ENCODE measurements around the gene RAPGEF4. TPM values are rescaled to one million over a fixed set of nuclear protein-coding genes. Genes with fewer than 3 reads are reported as not detected.

The RAPGEF4 gene
- total RNA-seq, 1 experiment from 2014 or later: 0.59 TPM

DNA sequence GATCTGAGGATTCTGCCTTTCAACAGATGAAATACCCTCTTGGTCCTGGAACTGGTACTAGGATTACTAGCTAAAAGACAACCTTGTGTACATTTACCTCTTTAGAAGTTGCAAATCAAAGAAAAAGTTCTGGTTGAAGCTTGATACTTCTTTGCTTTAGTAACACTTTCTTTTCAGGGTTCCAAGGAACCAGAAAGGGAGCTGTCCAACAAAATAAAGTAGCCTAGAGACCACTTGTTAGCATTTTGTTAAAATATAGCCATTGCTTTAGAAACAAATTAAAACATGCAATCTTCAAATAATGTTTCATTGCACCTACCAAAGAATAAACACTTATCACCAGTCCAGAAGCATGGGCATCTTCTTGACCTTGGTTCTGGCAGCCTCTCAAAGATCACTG is 222.1 kb downstream of the RAPGEF4 start:
- Histone ChIP-seq H3K36me3 (ENCODE audit: control insufficient read depth in 1 of 2, insufficient read depth in 2 of 2, low read length in 2 of 2) (no peaks in the 10 kb centered on the region), H2AFZ (ENCODE audit: low read depth, low read length, poor library complexity, severe bottlenecking) (no peak overlapping the region), H3K9me2 (ENCODE audit: insufficient read depth) (no peaks in the 10 kb centered on the region), H3K4me1 (ENCODE audit: control insufficient read depth in 1 of 2, insufficient read depth in 2 of 2, low read length in 2 of 2) (peaks cover 0 to 4% of the 10 kb centered on the region in 2 experiments; a peak in 2 of 4 replicates), H3K4me3 (replicated peaks in 1 of 2; ENCODE audit: low read depth in 1 of 2, low read length in 2 of 2) (no peak overlapping the region), H4K20me1 (ENCODE audit: insufficient read depth) (no peaks in the 10 kb centered on the region), H3K79me2 (ENCODE audit: insufficient read depth, low read length) (no peaks in the 10 kb centered on the region), H3K4me2 (ENCODE audit: low read length) (no peak overlapping the region), H3K9ac (ENCODE audit: low read length) (no peak overlapping the region), H3K27ac (ENCODE audit: low read depth, low read length) (no peak overlapping the region), H3K27me3 (ENCODE audit: insufficient read depth, low read length) (0 out of 2 replicates have a peak, but pooled peaks cover 3% of the 10 kb centered on the region), H3K9me3 (ENCODE audit: control insufficient read depth in 1 of 2, insufficient read depth in 1 of 2, low read depth in 1 of 2, low read length in 2 of 2) (no peaks in the 10 kb centered on the region)
- intact Hi-C loops (cut with micrococcal nuclease): no loop called here
- TF ChIP-seq ZFX (IDR thresholded peaks at IDR 0.05): no peak
- TF ChIP-seq ELF1 (IDR thresholded peaks at IDR 0.05; ENCODE audit: borderline replicate concordance, low read depth): no peak
- DNase-seq (ENCODE audit: low read depth, low spot score) (no peak), ATAC-seq (no peak)
- RAD21 ChIA-PET (ENCODE audit: low non-redundant PET in 1 of 2, low total read pairs in 2 of 2, uncharacterized antibody in 2 of 2, unreplicated experiment in 2 of 2): no interaction called here
- POLR2A ChIA-PET: no interaction called here
- BruUV-seq (replicated peaks): no TSS peak
- CTCF ChIA-PET: no interaction called here

DNA sequence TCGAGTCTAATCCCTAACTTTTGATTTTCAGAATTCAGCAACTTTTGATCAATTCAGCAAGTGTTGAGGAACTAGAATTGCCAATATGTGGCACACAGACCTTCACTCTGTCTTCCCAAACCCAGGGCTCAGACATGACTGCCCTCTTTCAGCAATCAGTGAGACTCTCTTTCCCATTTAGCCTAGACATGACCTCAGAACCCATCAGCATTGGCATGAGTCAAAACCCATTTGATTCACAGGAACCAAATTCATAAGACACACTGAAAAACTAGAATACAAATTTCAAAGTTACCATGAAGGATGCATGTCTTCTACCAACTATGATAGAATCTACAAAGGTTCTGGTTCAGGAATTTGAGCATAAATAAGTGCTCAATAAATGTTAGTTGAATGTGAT is 226.4 kb downstream of the RAPGEF4 start:
- Histone ChIP-seq H3K4me1 (ENCODE audit: control insufficient read depth in 1 of 2, insufficient read depth in 2 of 2, low read length in 2 of 2) (peaks cover 0 to 9% of the 10 kb centered on the region in 2 experiments; a peak in 3 of 4 replicates), H3K4me2 (ENCODE audit: low read length) (no peak overlapping the region), H3K27me3 (ENCODE audit: insufficient read depth, low read length) (0 out of 2 replicates have a peak, but pooled peaks cover 3% of the 10 kb centered on the region), H3K36me3 (ENCODE audit: control insufficient read depth in 1 of 2, insufficient read depth in 2 of 2, low read length in 2 of 2) (no peaks in the 10 kb centered on the region), H3K9me3 (ENCODE audit: control insufficient read depth in 1 of 2, insufficient read depth in 1 of 2, low read depth in 1 of 2, low read length in 2 of 2) (no peaks in the 10 kb centered on the region), H4K20me1 (ENCODE audit: insufficient read depth) (no peaks in the 10 kb centered on the region), H3K4me3 (replicated peaks in 1 of 2; ENCODE audit: low read depth in 1 of 2, low read length in 2 of 2) (no peak overlapping the region), H3K9ac (ENCODE audit: low read length) (no peak overlapping the region), H3K79me2 (ENCODE audit: insufficient read depth, low read length) (no peaks in the 10 kb centered on the region), H3K27ac (ENCODE audit: low read depth, low read length) (no peak overlapping the region), H3K9me2 (ENCODE audit: insufficient read depth) (no peaks in the 10 kb centered on the region), H2AFZ (ENCODE audit: low read depth, low read length, poor library complexity, severe bottlenecking) (no peak overlapping the region)
- POLR2A ChIA-PET: no interaction called here
- RAD21 ChIA-PET (ENCODE audit: low non-redundant PET in 1 of 2, low total read pairs in 2 of 2, uncharacterized antibody in 2 of 2, unreplicated experiment in 2 of 2): no interaction called here
- no peak for ATAC-seq
- DNase-seq (ENCODE audit: low read depth, low spot score): no peak
- CTCF ChIA-PET: no interaction called here
- no TSS peak for BruUV-seq (replicated peaks)
- intact Hi-C loops (cut with micrococcal nuclease): no loop called here
- TF ChIP-seq POLR2AphosphoS5 (IDR thresholded peaks at IDR 0.05; ENCODE audit: low read depth, low read length): no peak
- no peak for TF ChIP-seq SRF (IDR thresholded peaks at IDR 0.05; ENCODE audit: low read depth)
- no peak for TF ChIP-seq CEBPB (IDR thresholded peaks at IDR 0.05; ENCODE audit: low read depth)
- no peak for TF ChIP-seq JUND (IDR thresholded peaks at IDR 0.05)
- TF ChIP-seq TCF7L2 (IDR thresholded peaks at IDR 0.05; ENCODE audit: borderline replicate concordance, extremely low read depth, insufficient read depth, insufficient read length): no peak
- no peak for TF ChIP-seq FOSL1 (IDR thresholded peaks at IDR 0.05; ENCODE audit: low read depth)
- no peak for TF ChIP-seq POLR2A (IDR thresholded peaks at IDR 0.05; ENCODE audit: borderline replicate concordance, extremely low read depth, insufficient read depth, insufficient read length)
- TF ChIP-seq ELF1 (IDR thresholded peaks at IDR 0.05; ENCODE audit: borderline replicate concordance, low read depth): no peak
